Fibroblast of skin of scalp (primary cell): ENCODE measurements around the gene HDAC3.
A peak's percentile ranks its signal among the peaks of the same experiment; 100 is the strongest.

Experiments used
- DNase-seq: peaks from one replicate; pipeline ENCODE4 v3.0.0-alpha.2; 2013

Gene HDAC3

DNA sequence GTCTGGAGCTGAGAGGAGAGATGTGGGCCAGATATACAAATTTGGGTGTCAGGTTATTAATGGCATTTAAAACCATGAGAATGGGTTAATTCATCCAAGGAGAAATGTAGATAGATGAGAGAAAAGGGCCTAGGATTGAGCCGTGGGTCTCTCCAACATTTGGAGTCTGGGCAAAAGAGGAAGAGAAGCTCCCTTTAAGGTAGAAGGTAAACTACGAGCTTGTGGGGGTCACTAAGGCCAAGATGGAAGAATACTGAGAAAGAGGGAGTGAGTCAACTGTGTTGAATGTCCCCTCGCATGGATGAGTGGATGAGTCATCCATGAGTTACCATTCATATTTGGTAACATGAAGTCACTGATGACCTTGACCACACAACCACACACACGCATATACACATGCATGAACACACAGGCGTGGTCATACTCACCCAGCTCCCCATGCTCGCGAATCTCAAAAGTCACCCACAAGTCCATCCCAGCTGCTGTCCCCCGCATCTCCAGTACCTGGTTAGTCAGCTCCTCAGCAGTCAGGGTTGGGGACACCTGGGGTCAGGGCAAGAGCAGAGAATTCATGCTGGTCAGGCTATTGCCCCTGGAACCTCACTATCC, 21.4 kb upstream of the HDAC3 start:
- peak; percentile 89 for DNase-seq

DNA sequence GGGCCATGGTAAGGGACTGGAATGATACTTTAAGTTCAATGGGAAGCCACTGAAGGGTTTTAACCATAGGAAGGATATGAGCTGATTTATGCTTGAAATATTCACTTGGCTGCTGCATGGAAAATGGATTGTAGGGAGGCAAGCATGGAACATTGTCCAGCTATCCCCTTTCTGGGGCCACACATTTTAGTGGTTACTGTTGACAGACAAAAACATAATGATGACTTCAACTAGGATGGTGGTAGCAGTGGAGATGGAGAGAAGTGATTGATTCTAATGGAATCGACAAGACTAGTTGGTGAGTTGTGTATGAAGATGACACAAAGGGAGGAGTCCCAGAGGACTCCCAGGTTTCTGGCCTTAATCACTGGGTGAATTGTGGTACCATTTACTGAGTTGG, 20.8 kb upstream of the HDAC3 start:
- peak; percentile 55 for DNase-seq

DNA sequence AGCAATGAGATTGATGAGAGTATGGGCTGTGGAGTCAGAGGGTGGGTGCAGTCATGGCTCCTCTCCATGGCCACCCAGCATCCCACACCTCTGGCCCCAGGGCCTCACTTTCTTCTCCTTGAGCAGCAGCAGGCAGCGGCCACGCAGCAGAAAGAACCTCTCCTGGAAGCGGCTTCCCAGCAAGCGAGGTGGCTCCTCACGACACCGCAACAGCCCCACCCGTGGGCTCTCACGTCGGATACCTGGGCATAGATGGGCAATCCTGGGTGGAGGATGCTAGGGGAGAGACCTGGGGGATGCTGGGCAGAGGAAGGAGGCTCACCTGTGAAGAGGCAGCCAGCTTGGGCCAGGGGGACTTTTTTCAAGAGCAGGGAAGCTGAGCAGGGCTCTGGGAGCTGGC, 19.7 kb upstream of the HDAC3 start:
- no peak for DNase-seq

DNA sequence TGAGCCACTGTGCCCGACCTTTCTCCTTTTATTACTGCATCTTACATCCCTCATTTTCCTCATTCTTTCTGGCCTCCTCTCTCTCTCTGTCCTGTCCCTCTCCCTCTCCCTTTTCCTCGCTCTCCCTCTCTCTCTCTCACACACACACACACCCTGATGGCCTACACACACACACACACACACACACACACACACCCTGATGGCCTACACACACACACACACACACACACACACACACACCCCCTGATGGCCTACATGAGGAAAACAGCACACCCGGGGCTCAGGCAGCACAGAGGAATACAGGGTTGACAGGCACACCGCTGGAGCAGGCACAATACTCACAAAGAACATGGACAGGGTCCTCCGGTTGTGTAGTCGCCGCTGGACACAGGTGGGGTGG, 18.4 kb upstream of the HDAC3 start:
- DNase-seq = no peak

DNA sequence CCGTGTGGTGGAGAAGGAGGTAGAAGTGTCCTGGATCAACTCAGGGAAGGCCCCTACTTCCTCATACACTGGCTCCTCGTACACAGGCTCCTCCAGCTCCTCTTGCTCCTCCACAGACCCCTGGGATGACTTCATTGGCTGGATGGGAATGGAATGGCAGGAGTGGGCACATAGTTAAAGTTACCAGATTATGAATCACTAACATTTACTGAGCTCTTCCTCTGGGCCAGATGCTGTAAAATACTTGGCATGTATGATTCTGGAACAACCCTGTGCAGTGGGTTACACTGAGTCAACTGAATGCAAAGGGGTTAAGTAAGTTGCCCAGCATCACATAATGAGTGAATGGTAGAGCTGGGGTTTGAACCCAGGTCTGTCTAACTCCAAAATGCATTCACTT, 17.6 kb upstream of the HDAC3 start:
- peak; percentile 93 for DNase-seq

DNA sequence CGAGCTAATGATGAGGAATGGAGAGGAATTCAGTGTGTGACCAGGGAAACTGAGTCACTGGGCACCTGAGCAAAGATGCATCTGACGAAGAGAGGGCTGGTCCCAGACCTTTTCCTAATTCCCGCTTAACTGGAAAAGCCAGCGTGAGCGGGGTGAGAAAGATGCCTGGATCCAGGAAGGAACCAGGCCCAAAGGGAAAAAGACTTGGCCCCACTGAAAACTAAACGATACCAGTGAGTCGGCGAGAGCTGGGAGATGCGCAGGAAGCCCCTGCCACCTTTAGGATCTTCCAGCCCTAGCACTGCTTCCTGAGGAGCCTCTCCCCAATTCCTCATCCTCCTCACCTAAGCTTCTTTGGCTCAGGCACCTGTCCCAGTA, 15.1 kb upstream of the HDAC3 start:
- no peak for DNase-seq

DNA sequence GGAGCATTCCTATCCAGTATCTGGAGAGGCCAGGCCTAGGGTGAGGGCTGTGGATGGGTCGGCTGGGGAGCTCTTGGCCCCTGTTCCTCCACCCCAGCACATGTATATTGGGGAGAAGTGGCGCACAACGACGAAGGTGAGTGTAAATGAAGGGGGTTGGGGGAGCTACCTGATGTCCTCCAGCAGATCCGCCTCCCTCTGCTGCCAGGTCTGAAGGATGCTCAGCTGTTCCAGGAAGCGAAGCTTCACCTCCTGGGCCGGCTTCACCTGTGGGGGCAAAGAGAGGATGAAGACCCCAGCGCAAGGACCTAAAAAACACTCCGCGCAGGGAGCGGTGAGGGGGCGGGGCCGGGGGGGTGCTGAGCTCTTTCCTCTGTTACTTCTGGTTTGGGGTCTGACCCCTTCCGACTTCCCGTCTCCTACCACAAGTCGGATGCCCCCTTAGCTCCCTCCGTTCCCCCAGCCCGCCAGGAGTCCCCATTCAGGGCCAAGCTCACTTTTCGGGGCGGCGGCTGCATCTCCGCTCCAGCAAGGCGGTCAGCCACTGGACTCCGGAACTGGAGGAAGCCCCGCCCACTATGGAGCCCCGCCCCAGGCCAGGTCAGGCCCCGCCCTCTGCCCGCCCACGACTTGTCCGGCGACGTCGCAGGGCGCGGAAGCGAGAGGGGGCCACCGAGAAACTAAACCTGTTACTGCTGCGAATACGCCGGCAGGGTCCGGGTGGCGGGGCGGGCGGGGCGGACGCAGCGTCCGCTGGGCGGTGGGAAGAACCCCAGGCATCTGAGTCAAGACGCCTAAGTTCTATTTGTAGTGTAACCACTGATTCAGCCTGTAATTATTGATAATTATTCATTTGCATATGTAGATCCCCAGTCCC, 14.4 kb upstream of the HDAC3 start, which contains the start of gene FCHSD1:
Gene FCHSD1 (minus strand): TSS at position 568 of the 877 bp plus-strand sequence. CDS start 50 bp downstream, at position 518.
- peak; percentile 78 for DNase-seq

DNA sequence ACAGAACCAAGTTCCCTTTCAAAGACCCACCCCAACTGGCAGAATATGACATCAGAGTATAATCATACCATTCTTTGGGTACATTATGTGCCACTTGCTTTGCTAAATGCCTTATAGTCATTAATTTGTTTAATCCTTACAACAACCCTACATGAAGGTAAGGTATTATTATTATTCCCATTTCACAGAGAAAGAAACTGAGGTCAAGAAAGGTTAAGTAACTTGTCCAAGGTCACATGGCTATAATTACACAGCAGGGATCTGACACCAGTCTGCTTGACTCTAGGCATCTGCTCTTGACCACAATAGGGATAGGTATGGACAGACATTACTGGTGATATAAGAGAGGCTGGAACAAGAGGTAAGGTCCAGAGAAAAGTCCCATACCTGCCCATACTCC, 13.3 kb upstream of the HDAC3 start:
- no peak for DNase-seq

DNA sequence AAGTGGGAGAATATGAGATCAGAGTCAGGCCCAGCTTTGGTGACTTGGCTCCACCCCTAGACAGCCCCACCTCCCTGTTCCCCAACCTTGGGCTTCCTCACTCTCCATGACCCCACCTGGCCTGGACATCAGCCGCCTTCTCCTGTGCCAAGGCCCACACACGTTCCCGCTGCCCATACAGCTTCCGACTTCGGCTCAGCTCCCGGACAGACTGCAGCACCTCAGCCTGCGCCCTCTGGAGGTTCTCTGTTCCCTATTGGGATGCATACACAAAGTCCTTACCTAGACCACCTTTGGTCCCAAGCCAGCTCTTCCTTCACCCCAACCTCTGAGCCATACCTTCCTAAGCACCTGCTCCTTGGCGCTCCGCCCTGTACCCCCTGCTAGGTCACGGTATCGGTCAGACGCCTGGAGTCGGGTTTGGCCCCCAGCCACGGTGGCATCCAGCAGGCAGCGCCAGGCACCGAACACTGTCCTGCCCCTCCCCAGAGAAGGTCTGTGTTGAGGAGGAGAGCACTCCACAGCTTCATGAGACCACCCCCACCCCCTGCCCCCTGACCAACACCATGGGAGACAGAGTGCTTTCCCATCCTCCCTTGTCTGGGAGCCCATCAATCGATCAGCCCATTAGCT, 12.5 kb upstream of the HDAC3 start:
- DNase-seq = no peak

DNA sequence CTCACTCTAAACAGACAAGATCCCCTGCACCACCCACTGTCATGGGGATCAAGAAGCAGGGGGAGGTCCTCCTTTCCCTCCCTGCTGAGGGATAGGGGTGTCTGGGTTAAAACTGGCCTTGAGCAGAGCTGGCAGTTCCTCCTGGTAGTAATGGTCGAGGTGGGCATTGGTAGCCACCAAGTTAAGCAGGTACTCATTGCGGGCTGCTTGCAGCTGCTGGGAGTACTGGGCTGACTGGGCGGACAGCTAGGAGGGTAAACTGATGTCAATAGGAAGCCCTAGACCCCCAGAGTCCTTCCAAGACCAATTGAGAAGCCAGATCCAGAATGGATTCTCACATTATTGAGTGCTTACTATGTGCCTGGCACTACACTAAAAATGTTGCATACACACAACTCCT, 11.2 kb upstream of the HDAC3 start:
- no peak for DNase-seq

DNA sequence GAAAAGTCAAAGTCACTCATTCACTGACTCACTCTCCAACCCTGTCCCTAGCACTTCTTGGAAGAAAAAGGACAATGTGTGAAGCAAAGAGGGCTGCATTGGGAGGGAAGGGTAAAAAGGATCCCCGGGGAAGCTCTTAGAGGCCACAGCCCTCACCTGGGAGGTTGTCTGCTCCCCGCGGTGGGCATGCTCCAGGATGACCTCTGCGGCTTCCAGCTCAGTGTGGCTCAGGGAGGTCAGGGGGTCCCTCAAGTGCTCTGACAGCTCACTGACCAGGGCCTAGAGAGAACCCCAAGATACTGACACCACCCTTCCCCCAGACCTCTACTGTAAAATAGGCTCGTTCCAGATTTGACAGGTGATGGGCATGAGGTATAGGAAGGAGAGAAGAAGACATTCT, 10.6 kb upstream of the HDAC3 start:
- DNase-seq = no peak

DNA sequence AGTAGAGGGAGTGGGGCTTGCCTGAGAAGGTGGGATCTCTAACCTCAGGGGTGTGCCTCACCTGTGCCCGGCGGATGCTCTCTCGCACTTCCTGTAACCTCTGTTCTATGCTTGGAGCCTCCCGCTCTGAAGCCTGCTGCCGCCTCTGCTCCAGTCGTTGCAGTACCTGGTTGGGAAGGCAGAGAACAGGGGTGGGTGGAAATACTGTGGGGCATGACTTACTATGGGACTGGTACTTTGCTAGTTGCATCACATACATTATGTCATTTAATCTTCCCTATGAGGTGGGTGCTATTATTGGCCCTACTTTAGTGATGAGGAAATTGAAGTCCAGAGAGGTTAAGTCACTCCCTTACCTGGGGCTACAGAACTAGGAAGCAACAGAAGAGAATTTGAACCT, 9.4 kb upstream of the HDAC3 start:
- no peak for DNase-seq

DNA sequence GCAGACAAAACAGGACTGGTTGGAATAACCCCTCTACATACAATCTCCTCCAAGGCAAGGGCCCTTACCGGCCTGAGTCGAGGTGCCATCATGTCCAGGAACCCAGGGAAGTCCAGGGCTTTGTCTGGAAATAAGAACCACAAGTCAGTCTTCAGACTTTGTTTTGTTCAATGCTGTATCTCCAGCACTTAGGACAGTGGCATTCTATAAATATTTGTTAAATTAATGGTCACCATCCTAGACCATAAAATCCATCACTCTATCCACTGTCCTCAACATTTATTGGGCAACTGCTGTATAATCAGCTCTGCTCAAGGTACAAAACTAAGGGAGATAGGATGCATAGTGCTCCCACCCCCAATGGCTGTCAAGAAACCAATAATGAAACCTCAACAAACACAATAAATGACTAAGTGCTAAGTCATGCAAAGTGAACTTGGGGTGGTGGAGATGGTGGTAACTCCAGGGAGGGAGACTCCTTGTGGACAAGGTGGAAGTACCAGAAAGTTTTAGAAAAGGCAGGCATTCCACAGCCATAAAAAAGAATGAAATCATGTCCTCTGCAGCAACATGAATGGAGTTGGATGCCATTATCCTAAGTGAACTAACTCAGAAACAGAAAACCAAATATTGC, 5.1 kb upstream of the HDAC3 start:
- peak; percentile 73 for DNase-seq

DNA sequence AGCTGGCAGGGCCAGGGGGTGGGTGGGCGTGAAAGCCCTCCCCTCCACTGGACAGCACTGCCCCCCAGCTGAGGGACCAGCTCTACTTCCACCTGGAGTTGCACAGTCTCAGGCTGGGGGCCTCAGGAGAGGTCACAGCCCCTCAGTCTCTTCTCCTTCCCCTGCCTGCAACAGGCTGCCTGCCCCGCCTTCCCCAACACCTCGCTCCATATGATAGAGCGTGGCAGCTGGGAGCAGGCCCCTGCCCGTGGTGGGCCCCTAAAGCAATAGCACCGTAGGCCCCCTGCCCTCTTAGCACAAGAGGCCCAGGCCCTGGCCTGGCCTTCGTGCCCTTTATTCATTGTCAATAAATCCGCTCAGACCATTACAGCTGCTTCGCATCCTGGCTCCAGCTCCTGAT, 4.0 kb upstream of the HDAC3 start:
- DNase-seq = no peak

DNA sequence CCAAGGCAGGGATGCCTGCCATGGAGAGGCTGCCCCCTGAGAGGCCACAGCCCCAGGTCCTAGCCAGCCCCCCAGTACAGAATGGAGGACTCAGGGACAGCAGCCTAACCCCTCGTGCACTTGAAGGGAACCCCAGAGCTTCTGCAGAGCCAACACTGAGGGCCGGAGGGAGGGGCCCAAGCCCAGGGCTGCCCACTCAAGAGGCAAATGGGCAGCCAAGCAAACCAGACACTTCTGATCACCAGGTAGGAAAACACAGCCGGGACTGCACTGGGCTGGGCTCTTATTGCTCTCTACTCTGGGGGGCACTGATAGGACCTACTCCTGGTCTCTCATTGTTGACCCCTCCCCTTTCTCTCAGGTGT, 3.4 kb upstream of the HDAC3 start:
- DNase-seq = no peak

DNA sequence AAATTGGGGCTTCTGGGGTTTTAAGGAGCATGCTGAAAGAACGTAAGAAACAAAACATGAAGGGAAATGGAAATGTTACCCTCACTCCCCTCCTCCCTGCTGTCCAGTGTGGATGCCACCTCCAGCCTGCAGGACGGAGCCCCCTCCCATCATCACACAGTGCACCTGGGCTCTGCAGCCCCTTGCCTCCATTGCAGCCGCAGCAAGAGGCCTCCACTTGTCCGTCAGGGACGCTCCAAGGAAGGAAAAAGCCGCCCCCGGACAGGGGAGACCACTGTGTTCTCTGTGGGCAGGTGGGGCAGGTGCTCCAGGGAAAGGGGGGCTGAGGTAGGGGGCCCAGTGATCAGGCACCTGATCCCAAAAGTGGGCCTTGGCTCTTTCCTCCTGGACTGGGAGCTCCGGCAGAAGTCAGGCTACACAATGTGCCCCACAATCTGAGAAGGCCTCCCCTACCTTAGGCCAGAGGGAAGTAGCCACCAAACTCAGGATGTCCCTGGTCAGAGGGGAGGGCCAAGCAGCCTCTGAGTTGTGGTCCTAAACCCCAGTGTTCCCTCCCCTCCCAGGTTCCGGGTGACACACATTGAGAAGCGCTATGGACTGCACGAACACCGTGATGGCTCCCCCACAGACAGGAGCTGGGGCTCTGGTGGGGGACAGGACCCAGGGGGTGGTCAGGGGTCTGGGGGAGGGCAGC, 2.9 kb upstream of the HDAC3 start:
- DNase-seq = no peak

DNA sequence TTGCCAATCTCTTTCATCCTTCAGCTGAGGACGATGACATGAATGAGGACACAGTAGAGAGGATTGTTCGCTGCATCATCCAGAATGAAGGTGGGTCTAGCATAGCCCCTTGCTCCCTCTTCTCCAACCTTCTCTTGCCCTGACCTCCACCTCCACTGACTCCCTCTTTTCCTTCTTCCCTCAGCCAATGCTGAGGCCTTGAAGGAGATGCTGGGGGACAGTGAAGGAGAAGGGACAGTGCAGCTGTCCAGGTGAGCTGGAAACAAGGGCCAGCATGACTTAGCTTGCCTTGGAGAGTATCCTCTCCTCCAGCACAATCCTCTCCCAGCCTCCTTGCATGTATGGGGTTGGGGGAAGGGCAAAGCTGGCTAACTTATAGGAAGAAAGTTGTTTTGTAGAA, 2.1 kb upstream of the HDAC3 start:
- DNase-seq = no peak

DNA sequence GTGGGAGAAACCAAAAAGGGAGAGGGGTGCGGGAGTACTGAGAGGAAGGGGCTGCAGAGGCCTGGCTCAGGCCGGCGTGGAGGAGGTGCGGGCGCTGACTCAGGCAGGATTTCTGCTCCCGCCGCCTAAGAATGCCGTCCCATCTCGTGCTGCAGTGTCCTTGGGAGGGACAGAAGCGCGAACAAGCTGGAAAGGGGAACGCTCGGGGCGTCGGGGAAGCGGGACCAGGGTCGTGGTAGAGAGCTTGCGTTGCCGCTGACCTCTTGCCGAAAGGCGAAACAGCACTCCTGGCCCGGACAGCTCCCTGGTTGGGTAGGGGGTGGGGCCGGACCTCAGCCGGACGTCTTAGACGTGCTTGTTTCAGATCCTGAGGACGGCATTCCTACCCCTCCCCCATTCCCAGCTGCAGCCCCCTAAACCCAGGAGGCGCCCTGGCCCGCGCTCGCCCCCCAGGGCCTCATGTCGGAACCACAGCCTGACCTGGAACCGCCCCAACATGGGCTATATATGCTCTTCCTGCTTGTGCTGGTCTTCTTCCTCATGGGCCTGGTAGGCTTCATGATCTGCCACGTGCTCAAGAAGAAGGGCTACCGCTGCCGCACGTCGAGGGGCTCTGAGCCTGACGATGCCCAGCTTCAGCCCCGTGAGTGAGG, 1.2 kb upstream of the HDAC3 start:
- DNase-seq = peak; percentile 58

DNA sequence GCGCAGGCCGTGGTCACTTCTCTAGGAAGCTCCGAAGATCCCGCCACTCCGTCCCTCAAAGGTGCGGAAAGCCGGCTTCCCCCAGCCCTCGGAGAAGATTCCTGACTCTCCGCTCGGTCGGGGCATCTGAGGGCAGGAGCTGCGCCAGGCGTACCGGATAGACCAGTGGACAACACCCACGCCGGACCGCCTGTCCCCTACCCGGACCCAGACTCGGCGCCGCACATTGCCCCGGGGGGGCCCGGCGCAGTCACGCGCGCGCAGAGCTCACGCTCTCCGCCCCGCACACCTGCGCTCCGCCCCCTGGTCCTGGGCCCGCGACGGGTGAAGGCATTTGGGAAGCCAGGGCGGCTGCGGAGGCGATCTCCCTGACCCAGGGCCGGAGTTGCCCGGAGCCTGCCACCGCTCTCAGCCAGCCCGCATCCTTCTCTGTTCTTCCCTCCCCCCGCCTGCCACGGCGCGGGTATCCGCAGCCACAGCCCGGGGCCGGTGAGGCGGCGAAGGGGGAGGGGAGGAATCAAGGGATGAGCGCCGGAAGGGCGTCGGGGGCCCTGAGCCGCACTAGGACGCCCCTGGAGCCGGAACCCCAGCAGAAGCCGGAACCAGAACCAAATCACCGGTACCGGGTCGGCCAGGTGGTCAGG, 596 bp upstream of the HDAC3 start:
- DNase-seq = no peak

DNA sequence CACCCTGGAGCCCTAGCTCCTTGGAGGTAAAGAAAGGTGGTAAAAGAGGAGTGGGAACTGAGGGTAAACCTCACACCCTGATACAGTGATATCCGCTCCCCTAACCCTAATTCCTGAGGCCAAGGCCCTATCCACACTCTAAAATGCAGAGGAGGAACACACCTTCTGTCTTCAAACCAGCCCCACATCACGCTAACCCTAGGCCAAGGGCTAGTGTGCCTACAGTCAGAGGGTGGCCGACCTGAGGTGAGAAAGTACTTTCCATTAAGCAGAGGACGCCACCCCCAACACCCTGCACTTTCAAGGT, 590 bp downstream of the HDAC3 start:
- no peak for DNase-seq

DNA sequence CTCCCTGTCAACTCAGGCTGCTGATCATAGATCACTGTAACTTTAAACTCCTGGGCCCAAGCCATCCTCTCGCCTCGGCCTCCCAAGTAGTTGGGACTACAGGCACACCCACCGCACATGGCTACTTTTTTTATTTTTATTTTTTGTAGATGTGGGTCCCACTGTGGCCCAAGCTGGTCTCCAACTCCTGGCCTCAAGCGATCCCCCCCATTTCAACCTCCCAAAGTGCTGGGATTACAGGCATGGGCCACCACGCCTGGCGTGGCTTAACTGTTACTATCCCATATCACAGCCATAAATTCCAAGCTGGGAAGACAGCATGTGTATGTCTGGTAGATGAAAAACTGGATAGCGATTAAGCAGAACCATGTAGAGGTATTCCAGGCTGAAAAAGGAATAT, 1.0 kb downstream of the HDAC3 start:
- DNase-seq = no peak

DNA sequence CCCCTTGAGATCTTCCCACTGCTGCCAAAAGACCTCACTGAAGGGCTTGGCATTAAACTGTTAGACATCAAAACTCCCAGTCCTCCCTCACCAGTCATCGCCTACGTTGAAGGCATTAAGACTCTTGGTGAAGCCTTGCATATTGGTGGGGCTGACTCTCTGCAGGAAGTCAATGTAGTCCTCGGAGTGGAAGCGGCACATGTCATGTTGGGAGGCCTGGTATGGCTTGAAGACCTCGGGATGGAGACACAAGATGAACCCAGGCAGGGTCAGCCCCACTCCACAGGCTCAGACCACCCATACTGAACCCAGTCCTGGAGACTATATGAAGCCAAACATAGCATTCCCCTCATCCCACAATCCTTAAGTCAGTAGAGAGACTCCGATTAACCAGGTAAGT, 1.9 kb downstream of the HDAC3 start:
- no peak for DNase-seq
